Dendritic cell treated with granulocyte-macrophage colony-stimulating factor and Interleukin-4, amounts not matched to agents 40 ng/mL and 50 ng/mL, for 4 days (primary cell): ENCODE data around the gene SLC34A1.
"Not testable (repeated sequence)": the region's sequence is repeated elsewhere in the genome, so short reads cannot be mapped to it uniquely, and the experiment has no call there.

Source experiments
- H3K27ac Mint-ChIP-seq: one replicate; pipeline ENCODE4 v1.8.0; 2022; ENCODE audit warnings: mild to moderate bottlenecking, mixed read lengths
- H3K27me3 Mint-ChIP-seq: one replicate; pipeline ENCODE4 v1.8.0; 2022; ENCODE audit warnings: mild to moderate bottlenecking, mixed read lengths
- H3K36me3 Mint-ChIP-seq: one replicate; pipeline ENCODE4 v1.8.0; 2022; ENCODE audit warnings: low read depth, mixed read lengths
- H3K4me1 Mint-ChIP-seq: one replicate; pipeline ENCODE4 v1.8.0; 2022; ENCODE audit warnings: low read depth, mixed read lengths
- H3K4me3 Mint-ChIP-seq: one replicate; pipeline ENCODE4 v1.8.0; 2022; ENCODE audit warnings: mild to moderate bottlenecking, moderate library complexity, mixed read lengths
- H3K9me3 Mint-ChIP-seq: one replicate; pipeline ENCODE4 v1.8.0; 2022; ENCODE audit warnings: mixed read lengths
- intact Hi-C: fragments of 100-400 bp; cut with micrococcal nuclease; formaldehyde crosslinking; loops from one replicate; pipeline ENCODE4 v1.15.0; 2022

Gene SLC34A1

GRCh38 chr5:177359451-177359851, 24.8 kb upstream of the SLC34A1 start:
- Mint-ChIP-seq H3K9me3 (peaks cover 6% of the 10 kb centered on the region), H3K27me3 (no peaks in the 10 kb centered on the region), H3K4me1 (peaks cover 95% of the 10 kb centered on the region), H3K4me3 (peak overlapping the region; percentile 94), H3K36me3 (peaks cover 44% of the 10 kb centered on the region), H3K27ac (peak overlapping the region; percentile 84)
- intact Hi-C loops = loop anchor here (5.0 kb wide), 1 partner anchor 52 kb away; no protein-coding TSS in a partner anchor

GRCh38 chr5:177359860-177360259, 24.4 kb upstream of the SLC34A1 start:
- Mint-ChIP-seq H3K4me3 (peak overlapping the region; percentile 94), H3K9me3 (peaks cover 6% of the 10 kb centered on the region), H3K27me3 (no peaks in the 10 kb centered on the region), H3K4me1 (peaks cover 95% of the 10 kb centered on the region), H3K27ac (peak overlapping the region; percentile 84), H3K36me3 (peaks cover 48% of the 10 kb centered on the region)
- intact Hi-C loops = loop anchor here (5.0 kb wide), 1 partner anchor 53 kb away; no protein-coding TSS in a partner anchor

GRCh38 chr5:177360740-177361139, 23.5 kb upstream of the SLC34A1 start:
- H3K9me3 Mint-ChIP-seq, H3K27me3 Mint-ChIP-seq, intact Hi-C loops: not testable (repeated sequence)
- peaks cover 91% of the 10 kb centered on the region for H3K4me1 Mint-ChIP-seq
- H3K4me3 Mint-ChIP-seq = peak overlapping the region; percentile 49
- H3K27ac Mint-ChIP-seq = peak overlapping the region; percentile 84
- peaks cover 56% of the 10 kb centered on the region for H3K36me3 Mint-ChIP-seq

GRCh38 chr5:177361418-177362291, 22.6 kb upstream of the SLC34A1 start:
- Mint-ChIP-seq H3K4me3 (peak overlapping the region; percentile 75), H3K27ac (peak overlapping the region; percentile 84), H3K4me1 (peaks cover 91% of the 10 kb centered on the region), H3K27me3 (no peaks in the 10 kb centered on the region), H3K36me3 (peaks cover 65% of the 10 kb centered on the region), H3K9me3 (no peaks in the 10 kb centered on the region)
- intact Hi-C loops = no loop called here

- Mint-ChIP-seq H3K4me3 (peak overlapping the region; percentile 75), H3K36me3 (peaks cover 71% of the 10 kb centered on the region), H3K27me3 (no peaks in the 10 kb centered on the region), H3K4me1 (peaks cover 89% of the 10 kb centered on the region), H3K27ac (peak overlapping the region; percentile 84), H3K9me3 (no peaks in the 10 kb centered on the region)
- intact Hi-C loops = no loop called here
These were observed 22.0 kb upstream of the SLC34A1 start for GRCh38 chr5:177362292-177362609.

GRCh38 chr5:177362610-177363507, 21.4 kb upstream of the SLC34A1 start:
- H3K4me3 Mint-ChIP-seq = peak overlapping the region; percentile 75
- peak overlapping the region; percentile 84 for H3K27ac Mint-ChIP-seq
- H3K36me3 Mint-ChIP-seq = peaks cover 75% of the 10 kb centered on the region
- peaks cover 84% of the 10 kb centered on the region for H3K4me1 Mint-ChIP-seq
- H3K9me3 Mint-ChIP-seq = no peaks in the 10 kb centered on the region
- intact Hi-C loops = no loop called here
- H3K27me3 Mint-ChIP-seq = no peaks in the 10 kb centered on the region

- H3K36me3 Mint-ChIP-seq = peaks cover 75% of the 10 kb centered on the region
- no peaks in the 10 kb centered on the region for H3K9me3 Mint-ChIP-seq
- intact Hi-C loops = no loop called here
- H3K27me3 Mint-ChIP-seq = no peaks in the 10 kb centered on the region
- H3K4me3 Mint-ChIP-seq = peak overlapping the region; percentile 75
- H3K27ac Mint-ChIP-seq = peak overlapping the region; percentile 84
- peaks cover 87% of the 10 kb centered on the region for H3K4me1 Mint-ChIP-seq
These were observed 20.7 kb upstream of the SLC34A1 start for GRCh38 chr5:177363565-177363964.

- Mint-ChIP-seq H3K36me3 (peaks cover 75% of the 10 kb centered on the region), H3K27me3 (no peaks in the 10 kb centered on the region), H3K4me3 (no peak overlapping the region), H3K27ac (peak overlapping the region; percentile 35), H3K9me3 (no peaks in the 10 kb centered on the region), H3K4me1 (peaks cover 87% of the 10 kb centered on the region)
- intact Hi-C loops = no loop called here
These were observed 19.9 kb upstream of the SLC34A1 start for GRCh38 chr5:177364159-177364962.

GRCh38 chr5:177365845-177366527, 18.2 kb upstream of the SLC34A1 start:
- peak overlapping the region; percentile 25 for H3K27ac Mint-ChIP-seq
- peaks cover 82% of the 10 kb centered on the region for H3K36me3 Mint-ChIP-seq
- intact Hi-C loops = no loop called here
- H3K4me1 Mint-ChIP-seq = peaks cover 82% of the 10 kb centered on the region
- no peaks in the 10 kb centered on the region for H3K27me3 Mint-ChIP-seq
- no peaks in the 10 kb centered on the region for H3K9me3 Mint-ChIP-seq
- H3K4me3 Mint-ChIP-seq = no peak overlapping the region

- Mint-ChIP-seq H3K36me3 (peaks cover 89% of the 10 kb centered on the region), H3K4me3 (no peak overlapping the region), H3K27me3 (no peaks in the 10 kb centered on the region), H3K27ac (peak overlapping the region; percentile 25), H3K4me1 (peaks cover 82% of the 10 kb centered on the region), H3K9me3 (no peaks in the 10 kb centered on the region)
- intact Hi-C loops = no loop called here
These were observed 17.5 kb upstream of the SLC34A1 start for GRCh38 chr5:177366528-177367322.

- Mint-ChIP-seq H3K27ac (no peak overlapping the region), H3K27me3 (no peaks in the 10 kb centered on the region), H3K4me3 (no peak overlapping the region), H3K4me1 (peaks cover 82% of the 10 kb centered on the region), H3K9me3 (no peaks in the 10 kb centered on the region), H3K36me3 (peaks cover 89% of the 10 kb centered on the region)
- intact Hi-C loops = no loop called here
These were observed 16.8 kb upstream of the SLC34A1 start for GRCh38 chr5:177367323-177367848.
